ENCODE measurements around the gene SLC41A3.

DNA sequence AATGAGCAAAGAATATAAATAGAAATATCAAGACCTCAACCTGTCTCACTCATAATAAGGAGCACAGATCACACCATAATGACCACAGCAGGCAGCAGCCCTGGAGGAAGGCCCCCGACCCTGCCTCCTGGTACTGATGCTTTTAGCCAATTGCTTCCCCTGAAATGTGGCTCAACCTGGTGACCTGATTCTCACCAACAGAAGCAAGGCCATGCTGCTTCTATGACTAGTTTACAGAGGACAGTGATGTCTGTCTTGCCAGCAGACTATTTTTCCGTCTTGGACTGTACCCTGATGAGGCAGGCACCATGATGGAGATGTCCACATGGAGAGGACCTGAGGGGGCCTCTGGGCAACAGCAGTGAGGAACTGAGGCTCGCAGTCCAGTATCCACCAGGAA, 18.0 kb downstream of the SLC41A3 start:
- TF ChIP-seq CTCF (IDR thresholded peaks at IDR 0.05; ENCODE audit: low read depth, low read length, poor library complexity, severe bottlenecking) (no peak), EZH2phosphoT487 (IDR thresholded peaks at IDR 0.05; ENCODE audit: borderline replicate concordance, low read length) (no peak)

Measured in DOHH2 (cell line).